ENCODE results near the gene PTPRU.
A peak's percentile ranks its signal among the peaks of the same experiment; 100 is the strongest.
"Not testable (repeated sequence)": the region's sequence is repeated elsewhere in the genome, so short reads cannot be mapped to it uniquely, and the experiment has no call there.

The PTPRU gene

DNA sequence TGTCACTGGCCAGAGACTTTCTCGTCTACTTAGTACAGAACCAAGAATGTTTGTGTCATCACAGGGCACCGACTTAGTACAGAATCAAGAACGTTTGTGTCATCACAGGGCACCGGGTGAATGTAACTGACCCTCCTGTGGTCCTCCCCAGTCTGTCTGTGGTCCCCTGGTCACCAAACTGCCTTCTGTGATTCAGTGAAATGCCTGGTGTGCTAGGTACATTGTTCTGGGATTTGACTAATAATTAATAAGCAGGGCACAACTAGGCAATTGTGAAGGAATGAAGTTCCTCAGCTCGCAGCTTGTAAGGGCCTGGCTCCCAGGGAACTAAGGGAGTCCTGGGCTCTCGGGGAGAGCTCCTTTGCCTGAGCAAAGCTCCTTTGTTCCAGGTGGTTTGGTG lies 12.8 kb upstream of the PTPRU start:
- Histone ChIP-seq H3K27me3 (ENCODE audit: insufficient read depth, low read length) (no peaks in the 10 kb centered on the region), H3K4me3 (ENCODE audit: low read length) (no peak overlapping the region), H3K9me3 (ENCODE audit: insufficient read depth, low read depth, low read length) (no peaks in the 10 kb centered on the region), H3K9ac (ENCODE audit: low read depth, low read length) (no peak overlapping the region), H3K27ac (ENCODE audit: low read length) (no peak overlapping the region), H3K4me1 (ENCODE audit: insufficient read depth, low read length) (peaks cover 12% of the 10 kb centered on the region; the same call in 1 of the 2 replicates), H3K36me3 (ENCODE audit: insufficient read depth, low read depth, low read length) (peaks cover 29% of the 10 kb centered on the region; the same call in 1 of the 2 replicates)

DNA sequence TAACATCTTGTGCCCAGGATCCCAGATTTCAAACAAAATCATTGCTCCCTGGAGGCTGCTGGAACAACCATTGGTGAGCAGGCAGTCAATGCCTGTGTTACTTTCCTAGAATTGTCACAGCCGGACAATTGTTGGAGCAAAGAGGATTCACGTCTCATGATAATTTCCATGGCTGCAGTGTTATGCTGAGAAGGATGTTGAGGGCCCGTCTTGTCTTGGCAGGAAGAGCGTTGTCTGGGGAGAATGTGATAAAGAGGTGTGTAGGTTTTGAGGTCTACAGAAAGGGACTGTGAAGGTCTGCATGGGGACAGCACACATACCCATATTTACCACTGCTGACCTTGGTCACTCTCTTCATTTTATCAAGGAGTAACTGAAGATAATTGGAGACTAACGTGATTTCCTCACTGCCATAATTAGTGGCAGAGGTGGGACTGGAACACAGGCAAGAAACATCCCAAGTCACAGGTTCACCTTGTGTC lies 11.9 kb upstream of the PTPRU start:
- Histone ChIP-seq H3K4me1 (ENCODE audit: insufficient read depth, low read length) (peaks cover 12% of the 10 kb centered on the region; the same call in 1 of the 2 replicates), H3K9ac (ENCODE audit: low read depth, low read length) (no peak overlapping the region), H3K36me3 (ENCODE audit: insufficient read depth, low read depth, low read length) (peaks cover 27% of the 10 kb centered on the region; the same call in 1 of the 2 replicates), H3K4me3 (ENCODE audit: low read length) (no peak overlapping the region), H3K27me3 (ENCODE audit: insufficient read depth, low read length) (no peaks in the 10 kb centered on the region), H3K9me3 (ENCODE audit: insufficient read depth, low read depth, low read length) (no peaks in the 10 kb centered on the region), H3K27ac (ENCODE audit: low read length) (no peak overlapping the region)

DNA sequence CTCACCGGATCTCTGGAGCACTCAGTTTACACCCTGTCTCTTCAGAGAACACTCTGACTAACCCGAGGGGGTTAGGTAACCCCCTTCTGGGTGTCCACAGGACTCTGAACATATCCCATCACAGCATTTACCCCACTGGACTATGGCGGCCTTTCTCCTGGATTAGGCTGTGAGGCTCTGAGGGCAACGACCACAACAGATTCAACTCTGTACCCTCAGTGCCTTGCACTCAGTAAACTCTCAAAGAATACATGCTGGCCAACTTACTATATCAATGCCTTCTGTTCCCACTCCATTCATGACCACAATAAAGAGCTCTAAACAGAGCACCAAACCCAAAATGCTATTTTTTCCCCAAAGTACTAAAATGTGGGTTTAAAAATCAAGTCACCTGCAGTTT lies 11.0 kb upstream of the PTPRU start:
- H3K27me3 ChIP-seq (ENCODE audit: insufficient read depth, low read length), result no peaks in the 10 kb centered on the region
- peaks cover 15% of the 10 kb centered on the region; the same call in 1 of the 2 replicates for H3K4me1 ChIP-seq (ENCODE audit: insufficient read depth, low read length)
- peaks cover 21% of the 10 kb centered on the region; the same call in 1 of the 2 replicates for H3K36me3 ChIP-seq (ENCODE audit: insufficient read depth, low read depth, low read length)
- H3K4me3 ChIP-seq (ENCODE audit: low read length), result no peak overlapping the region
- H3K27ac ChIP-seq (ENCODE audit: low read length), result no peak overlapping the region
- H3K9ac ChIP-seq (ENCODE audit: low read depth, low read length), result no peak overlapping the region
- H3K9me3 ChIP-seq (ENCODE audit: insufficient read depth, low read depth, low read length), result no peaks in the 10 kb centered on the region

DNA sequence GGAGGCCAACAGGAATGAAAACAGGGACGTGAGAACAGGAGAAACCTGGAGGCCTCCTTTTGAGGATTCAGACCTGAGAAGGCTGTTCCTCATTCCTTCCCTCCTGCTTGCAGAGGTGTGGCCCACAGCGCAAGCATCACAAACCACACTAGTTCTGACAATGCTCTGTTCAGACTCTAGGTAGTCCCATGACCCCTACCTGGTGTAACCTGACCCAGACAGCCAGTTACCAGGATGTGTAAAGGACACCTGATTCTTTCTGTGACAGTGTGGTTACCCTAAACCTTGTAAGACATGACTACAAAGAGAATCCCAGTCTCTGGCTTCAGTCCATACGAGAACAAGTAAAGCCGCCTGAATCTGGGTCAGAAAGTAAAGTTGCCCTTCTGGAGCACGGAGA lies 8.8 kb upstream of the PTPRU start:
- Histone ChIP-seq H3K36me3 (ENCODE audit: insufficient read depth, low read depth, low read length) (peaks cover 21% of the 10 kb centered on the region; the same call in 1 of the 2 replicates), H3K4me3 (ENCODE audit: low read length) (no peak overlapping the region), H3K27ac (ENCODE audit: low read length) (no peak overlapping the region), H3K27me3 (ENCODE audit: insufficient read depth, low read length) (peaks cover 10% of the 10 kb centered on the region), H3K9ac (ENCODE audit: low read depth, low read length) (no peak overlapping the region), H3K9me3 (ENCODE audit: insufficient read depth, low read depth, low read length) (no peaks in the 10 kb centered on the region), H3K4me1 (ENCODE audit: insufficient read depth, low read length) (peaks cover 9% of the 10 kb centered on the region; the same call in 1 of the 2 replicates)

DNA sequence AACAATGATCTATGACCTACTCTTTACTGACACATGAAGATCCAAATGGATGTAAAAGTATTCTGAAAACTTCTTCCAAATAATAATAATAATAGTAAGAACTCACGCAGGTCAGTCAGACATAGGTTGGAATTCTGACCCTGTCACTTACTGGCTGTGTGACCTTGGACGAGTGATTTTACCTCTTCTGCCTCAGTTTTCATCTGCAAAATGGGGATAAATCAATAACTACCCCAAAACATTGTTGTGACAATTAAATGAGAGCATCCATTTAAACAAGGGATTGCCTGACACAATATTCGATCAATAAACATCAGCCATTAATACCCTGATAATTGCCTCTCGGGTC lies 6.1 kb upstream of the PTPRU start:
- Histone ChIP-seq H3K27me3 (ENCODE audit: insufficient read depth, low read length) (peaks cover 22% of the 10 kb centered on the region), H3K27ac (ENCODE audit: low read length) (no peak overlapping the region), H3K36me3 (ENCODE audit: insufficient read depth, low read depth, low read length) (0 out of 2 replicates have a peak, but pooled peaks cover 2% of the 10 kb centered on the region), H3K9ac (ENCODE audit: low read depth, low read length) (peak overlapping the region; percentile 77; the same call in 1 of the 2 replicates), H3K4me3 (ENCODE audit: low read length) (peak overlapping the region; percentile 88), H3K4me1 (ENCODE audit: insufficient read depth, low read length) (0 out of 2 replicates have a peak, but pooled peaks cover 6% of the 10 kb centered on the region), H3K9me3 (ENCODE audit: insufficient read depth, low read depth, low read length) (no peaks in the 10 kb centered on the region)

DNA sequence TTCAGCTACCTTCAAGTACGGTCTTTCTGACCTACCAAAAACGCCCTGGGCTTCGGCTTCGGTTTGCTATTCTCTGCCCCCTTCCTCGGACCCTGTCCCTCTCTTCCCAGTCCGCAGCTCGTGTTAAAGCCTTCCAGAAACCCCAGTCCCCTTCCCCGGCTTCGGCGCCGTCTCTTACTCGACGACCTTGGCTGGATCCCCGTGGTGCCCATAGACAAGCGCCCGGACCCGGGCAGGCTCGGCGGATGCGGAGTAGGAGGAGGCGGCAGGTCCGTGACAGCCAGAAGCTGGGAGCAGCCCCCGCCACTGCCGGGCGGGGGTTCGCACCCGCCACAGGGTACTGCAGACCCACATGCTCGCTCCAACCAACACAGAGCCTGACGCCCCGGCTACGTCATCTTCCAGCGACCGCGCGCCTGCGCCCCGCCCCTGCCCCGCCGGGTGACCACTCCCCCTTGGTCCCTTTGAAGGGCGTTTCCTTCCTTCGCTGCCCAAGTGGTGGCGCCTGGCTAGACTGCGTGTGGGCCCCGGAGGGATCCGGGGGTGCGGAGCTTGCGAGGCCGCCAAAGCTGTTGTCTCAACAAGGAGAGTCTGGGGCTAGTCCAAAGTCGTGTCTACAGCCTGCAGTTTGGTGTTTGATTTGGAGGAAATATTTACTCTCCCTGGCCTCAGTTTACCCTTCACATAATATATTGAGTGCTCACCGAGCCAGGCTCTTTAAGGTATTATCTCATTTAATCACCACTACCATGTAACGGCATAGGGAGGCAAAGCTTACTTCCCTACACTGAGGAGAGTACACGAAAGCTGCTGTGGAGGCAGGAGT lies 5.6 kb upstream of the PTPRU start, which contains the start of gene MECR:
TSS of gene MECR (minus strand) at position 382 of the 826 bp plus-strand sequence. CDS start at position 354, 28 bp downstream.
- 0 out of 2 replicates have a peak, but pooled peaks cover 6% of the 10 kb centered on the region for H3K4me1 ChIP-seq (ENCODE audit: insufficient read depth, low read length)
- H3K27ac ChIP-seq (ENCODE audit: low read length), result no peak within 1 kb of the TSS

DNA sequence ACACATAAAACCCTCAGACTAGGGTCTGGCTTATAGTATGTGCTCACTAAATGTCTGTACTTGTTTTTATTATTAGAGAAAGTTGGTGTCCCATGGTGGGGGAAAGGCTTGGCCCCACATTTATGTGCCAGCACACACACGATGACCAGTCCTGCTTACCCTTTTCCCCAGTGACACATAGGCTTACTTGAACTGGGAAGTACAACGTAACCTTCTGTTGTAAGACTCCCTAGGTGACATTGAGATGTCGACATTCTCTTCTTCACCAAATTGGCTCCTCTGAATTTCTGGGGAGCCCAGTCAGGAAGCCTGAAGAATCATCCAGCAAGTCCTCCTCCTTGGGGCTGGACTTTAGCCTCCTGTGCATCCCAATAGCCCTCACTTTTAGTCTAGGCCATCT lies 3.9 kb upstream of the PTPRU start:
- H3K36me3 ChIP-seq (ENCODE audit: insufficient read depth, low read depth, low read length), result no peaks in the 10 kb centered on the region
- peaks cover 10% of the 10 kb centered on the region; the same call in 1 of the 2 replicates for H3K4me1 ChIP-seq (ENCODE audit: insufficient read depth, low read length)
- no peak overlapping the region for H3K27ac ChIP-seq (ENCODE audit: low read length)
- no peak overlapping the region for H3K9ac ChIP-seq (ENCODE audit: low read depth, low read length)
- no peak overlapping the region for H3K4me3 ChIP-seq (ENCODE audit: low read length)
- peaks cover 41% of the 10 kb centered on the region for H3K27me3 ChIP-seq (ENCODE audit: insufficient read depth, low read length)
- H3K9me3 ChIP-seq (ENCODE audit: insufficient read depth, low read depth, low read length), result no peaks in the 10 kb centered on the region

More for the DNA sequence above, 5.6 kb upstream of the PTPRU start, which contains the start of gene MECR:
- Histone ChIP-seq H3K27me3 (ENCODE audit: insufficient read depth, low read length) (peaks cover 28% of the 10 kb centered on the region), H3K4me3 (ENCODE audit: low read length) (peak within 1 kb of the TSS; percentile 88), H3K9ac (ENCODE audit: low read depth, low read length) (peak within 1 kb of the TSS; percentile 77; the same call in 1 of the 2 replicates), H3K9me3 (ENCODE audit: insufficient read depth, low read depth, low read length) (no peaks in the 10 kb centered on the region), H3K36me3 (ENCODE audit: insufficient read depth, low read depth, low read length) (no peaks in the 10 kb centered on the region)

DNA sequence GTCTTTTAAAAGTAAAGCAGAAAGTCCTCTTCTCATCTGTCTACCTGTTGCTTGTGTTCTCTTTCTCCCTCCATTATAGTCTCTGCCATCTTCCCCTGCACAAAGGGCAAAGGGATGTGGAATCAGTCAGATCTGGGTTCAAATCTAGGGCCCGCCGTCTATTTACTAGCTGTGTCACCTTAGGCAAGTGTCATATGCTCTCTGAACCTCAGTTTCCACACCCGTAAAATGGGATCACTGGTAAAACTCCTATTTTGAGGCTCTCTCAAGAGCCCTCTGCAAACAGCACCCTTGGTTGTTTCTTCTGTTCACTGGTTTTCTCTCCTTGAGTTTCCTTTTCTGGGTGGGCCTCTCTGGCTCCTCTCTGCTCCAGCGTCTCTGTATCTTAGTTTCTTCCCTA lies 2.6 kb upstream of the PTPRU start:
- no peak overlapping the region for H3K27ac ChIP-seq (ENCODE audit: low read length)
- no peaks in the 10 kb centered on the region for H3K9me3 ChIP-seq (ENCODE audit: insufficient read depth, low read depth, low read length)
- H3K4me3 ChIP-seq (ENCODE audit: low read length), result no peak overlapping the region
- peaks cover 11% of the 10 kb centered on the region; the same call in 1 of the 2 replicates for H3K4me1 ChIP-seq (ENCODE audit: insufficient read depth, low read length)
- no peak overlapping the region for H3K9ac ChIP-seq (ENCODE audit: low read depth, low read length)
- peaks cover 53% of the 10 kb centered on the region for H3K27me3 ChIP-seq (ENCODE audit: insufficient read depth, low read length)
- no peaks in the 10 kb centered on the region for H3K36me3 ChIP-seq (ENCODE audit: insufficient read depth, low read depth, low read length)

DNA sequence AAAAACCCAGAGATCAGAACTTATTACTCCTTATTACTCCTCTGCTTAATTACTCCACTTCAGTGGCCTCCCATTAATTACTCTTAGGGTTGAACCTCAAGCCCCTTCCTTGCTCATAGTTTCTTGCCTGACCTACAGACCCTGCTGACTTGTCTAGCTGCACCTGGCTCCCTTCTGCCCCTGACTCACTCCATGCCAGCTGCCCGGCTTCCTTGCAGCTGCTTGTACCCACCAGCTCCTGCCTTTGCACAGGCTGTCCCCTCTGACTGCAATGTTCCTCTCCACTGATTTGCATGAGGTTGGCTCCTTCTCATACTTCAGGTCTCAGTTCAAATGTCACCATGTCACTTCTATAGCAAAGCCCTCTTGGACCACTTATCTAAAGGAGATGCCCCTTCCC lies 1.9 kb upstream of the PTPRU start:
- Histone ChIP-seq H3K36me3 (ENCODE audit: insufficient read depth, low read depth, low read length) (no peaks in the 10 kb centered on the region), H3K9ac (ENCODE audit: low read depth, low read length) (no peak overlapping the region), H3K4me3 (ENCODE audit: low read length) (no peak overlapping the region), H3K4me1 (ENCODE audit: insufficient read depth, low read length) (peaks cover 14% of the 10 kb centered on the region), H3K27me3 (ENCODE audit: insufficient read depth, low read length) (peaks cover 60% of the 10 kb centered on the region), H3K9me3 (ENCODE audit: insufficient read depth, low read depth, low read length) (no peaks in the 10 kb centered on the region), H3K27ac (ENCODE audit: low read length) (no peak overlapping the region)

DNA sequence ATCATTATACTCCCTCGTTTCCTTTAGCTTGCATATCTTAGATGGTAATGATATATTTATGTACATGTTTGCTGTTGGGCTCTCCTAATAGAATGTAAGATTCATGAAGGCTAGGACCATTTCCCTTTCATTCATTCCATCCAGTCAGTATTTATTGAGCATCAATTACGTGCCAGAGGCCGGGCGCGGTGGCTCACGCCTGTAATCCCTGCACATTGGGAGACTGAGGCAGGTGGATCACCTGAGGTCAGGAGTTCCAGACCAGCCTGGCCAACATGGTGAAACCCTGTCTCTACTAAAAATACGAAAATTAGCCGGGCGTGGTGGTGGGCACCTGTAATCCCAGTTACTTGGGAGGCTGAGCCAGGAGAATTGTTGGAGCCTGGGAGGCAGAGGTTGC lies 1.4 kb upstream of the PTPRU start:
- peaks cover 65% of the 10 kb centered on the region for H3K27me3 ChIP-seq (ENCODE audit: insufficient read depth, low read length)
- H3K27ac ChIP-seq (ENCODE audit: low read length); H3K9ac ChIP-seq (ENCODE audit: low read depth, low read length); H3K9me3 ChIP-seq (ENCODE audit: insufficient read depth, low read depth, low read length); H3K36me3 ChIP-seq (ENCODE audit: insufficient read depth, low read depth, low read length); H3K4me3 ChIP-seq (ENCODE audit: low read length): not testable (repeated sequence)
- peaks cover 18% of the 10 kb centered on the region for H3K4me1 ChIP-seq (ENCODE audit: insufficient read depth, low read length)

DNA sequence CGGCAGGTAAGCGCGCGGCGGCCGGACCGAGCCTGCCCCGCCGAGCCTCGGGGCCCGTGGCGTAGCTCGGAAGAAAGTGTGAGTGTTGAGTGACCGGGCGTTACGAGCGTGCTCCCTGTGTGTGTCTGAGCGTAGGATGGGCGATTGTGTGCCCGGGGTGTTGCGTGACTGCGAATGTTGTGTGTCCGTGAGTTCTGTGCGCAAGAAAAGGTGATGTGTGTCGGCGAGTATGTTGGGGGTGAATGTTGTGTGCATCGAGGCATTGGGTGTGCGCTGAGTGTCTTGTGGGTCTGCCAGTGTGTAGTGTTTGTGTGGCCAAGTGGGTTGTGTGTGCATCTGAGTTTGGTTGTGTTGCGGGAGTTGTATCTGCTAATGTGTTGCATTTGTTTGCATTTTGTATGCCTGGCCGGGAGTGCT lies 398 bp downstream of the PTPRU start:
- H3K9ac ChIP-seq (ENCODE audit: low read depth, low read length), result peak overlapping the region; percentile 64; the same call in 1 of the 2 replicates

More for the DNA sequence above, 398 bp downstream of the PTPRU start:
- H3K27me3 ChIP-seq (ENCODE audit: insufficient read depth, low read length), result peaks cover 62% of the 10 kb centered on the region
- no peaks in the 10 kb centered on the region for H3K9me3 ChIP-seq (ENCODE audit: insufficient read depth, low read depth, low read length)
- H3K4me1 ChIP-seq (ENCODE audit: insufficient read depth, low read length), result peaks cover 21% of the 10 kb centered on the region
- H3K4me3 ChIP-seq (ENCODE audit: low read length), result peak overlapping the region; percentile 79
- H3K36me3 ChIP-seq (ENCODE audit: insufficient read depth, low read depth, low read length), result no peaks in the 10 kb centered on the region
- no peak overlapping the region for H3K27ac ChIP-seq (ENCODE audit: low read length)
